Measurements from ENCODE around the gene NET1.

NET1 gene

DNA sequence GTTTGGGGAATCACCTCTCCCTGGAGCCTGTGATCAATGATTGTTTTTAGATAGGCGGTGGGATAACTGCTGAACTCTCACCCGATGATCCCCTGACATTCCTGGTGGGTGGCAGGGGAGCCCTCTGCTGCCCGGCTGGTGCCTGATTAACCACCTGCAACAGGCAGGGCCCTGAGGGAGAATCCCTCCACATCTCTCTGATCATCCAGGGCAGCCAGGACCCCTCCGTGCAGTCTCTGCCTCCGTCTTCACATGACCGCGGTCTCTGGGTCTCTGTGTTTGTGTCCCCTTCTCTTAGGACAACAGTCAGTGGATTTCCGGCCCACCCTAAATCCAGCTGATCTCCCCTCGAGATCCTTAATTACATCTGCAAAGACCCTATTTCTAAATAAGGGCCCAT, 69.7 kb downstream of the NET1 start:
- DNase-seq (ENCODE audit: low spot score) = no peak

DNA sequence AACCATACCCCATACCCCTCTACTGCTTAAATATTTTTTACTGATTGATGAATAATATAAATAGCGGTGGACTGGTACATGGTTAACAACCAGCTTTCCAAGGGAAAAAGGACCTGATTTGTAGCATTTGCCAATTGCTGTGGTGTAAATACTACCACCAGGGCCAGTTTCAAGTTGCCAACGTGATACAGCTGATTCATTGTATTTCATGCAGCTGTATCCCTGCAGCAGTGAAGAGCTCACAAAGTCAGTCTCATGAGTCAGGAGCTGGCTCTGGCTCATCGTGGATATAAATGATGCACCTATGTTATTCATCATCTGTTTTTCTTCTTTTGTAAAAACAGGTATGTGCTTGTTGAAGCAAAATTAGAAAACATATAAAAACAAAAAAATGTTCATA, 71.8 kb downstream of the NET1 start:
- DNase-seq (ENCODE audit: low spot score) = no peak

DNA sequence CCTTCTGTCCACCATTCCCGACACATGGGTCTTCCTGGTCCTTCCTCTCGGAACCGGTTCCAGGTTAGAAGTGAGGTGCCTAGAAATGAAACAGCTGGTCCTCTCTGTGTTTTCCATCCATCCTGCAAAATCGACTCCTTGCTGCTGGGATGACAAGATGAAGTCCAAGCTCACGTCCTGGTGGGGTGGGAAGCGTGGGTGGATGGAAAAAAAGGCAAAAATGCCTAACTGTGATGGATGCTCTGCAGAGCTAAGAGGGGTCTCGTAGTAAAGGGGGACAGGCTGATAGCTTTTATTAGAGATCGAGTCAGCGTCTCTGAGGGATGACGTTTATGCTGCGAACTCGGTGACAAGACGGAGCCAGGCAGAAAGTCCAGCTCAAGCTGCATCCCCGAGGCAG, 72.9 kb downstream of the NET1 start:
- no peak for DNase-seq (ENCODE audit: low spot score)

DNA sequence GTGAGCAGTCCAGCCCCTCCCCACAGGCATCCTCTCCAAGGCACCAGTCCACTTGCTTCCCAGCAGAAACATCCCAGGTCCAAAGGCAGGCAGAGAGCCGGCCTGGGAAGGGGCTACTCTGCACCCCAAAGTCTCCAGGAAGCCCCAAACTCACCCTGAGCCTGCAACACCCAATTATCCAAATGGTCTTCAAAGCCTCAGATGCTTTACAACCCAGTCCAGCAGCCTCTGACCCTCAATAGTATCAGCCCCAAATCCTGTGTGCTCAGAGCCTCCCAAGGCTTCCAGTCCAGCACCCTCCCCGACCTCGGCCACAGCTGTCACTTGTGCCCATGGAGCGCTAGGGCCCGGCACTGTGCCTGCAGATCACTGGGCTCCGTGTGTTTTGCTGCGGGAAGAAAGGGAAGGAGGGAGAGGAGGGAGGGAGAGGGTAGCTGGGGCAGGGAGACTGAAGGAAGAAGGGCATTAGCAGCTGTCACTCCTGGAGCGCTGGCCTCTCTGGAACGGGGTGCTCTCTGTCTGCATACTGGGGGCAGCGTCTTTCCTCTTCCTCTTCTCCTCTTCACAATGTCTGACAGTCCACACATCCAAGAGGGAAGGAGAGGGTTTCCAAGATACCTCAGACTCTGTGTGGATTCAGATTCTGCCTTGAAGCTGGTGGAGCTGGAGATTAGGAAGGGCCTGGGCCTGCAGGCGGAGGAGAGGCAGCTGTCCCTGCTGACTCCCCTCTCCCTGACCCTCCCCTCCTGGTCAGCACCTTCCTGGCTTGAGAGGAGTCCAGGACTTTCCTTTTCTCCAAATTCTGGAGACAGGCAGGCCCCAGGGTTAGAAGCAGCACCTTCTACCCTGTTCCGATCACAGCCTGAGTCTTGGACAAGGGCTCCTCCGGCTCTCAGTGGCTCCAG, 73.8 kb downstream of the NET1 start:
- no peak for DNase-seq (ENCODE audit: low spot score)

DNA sequence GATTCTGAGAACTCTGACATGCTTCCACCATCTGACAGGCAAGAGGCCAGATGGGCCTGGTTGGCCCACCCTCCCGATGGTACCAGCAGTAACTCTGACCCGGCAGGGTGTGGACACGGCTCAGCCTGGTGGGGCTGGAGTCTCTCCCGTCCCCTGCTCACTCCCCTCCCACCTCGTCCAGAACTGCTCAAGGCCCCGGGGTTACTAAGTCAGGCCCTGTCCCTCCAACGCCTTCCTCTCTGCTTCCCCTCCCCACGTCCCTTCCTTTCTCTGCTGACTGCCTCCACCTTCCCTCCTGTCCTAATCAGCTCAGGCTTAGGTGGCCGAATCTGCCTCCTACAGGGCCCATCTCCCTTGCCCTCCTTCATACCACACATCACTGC, 74.5 kb downstream of the NET1 start:
- no peak for DNase-seq (ENCODE audit: low spot score)

DNA sequence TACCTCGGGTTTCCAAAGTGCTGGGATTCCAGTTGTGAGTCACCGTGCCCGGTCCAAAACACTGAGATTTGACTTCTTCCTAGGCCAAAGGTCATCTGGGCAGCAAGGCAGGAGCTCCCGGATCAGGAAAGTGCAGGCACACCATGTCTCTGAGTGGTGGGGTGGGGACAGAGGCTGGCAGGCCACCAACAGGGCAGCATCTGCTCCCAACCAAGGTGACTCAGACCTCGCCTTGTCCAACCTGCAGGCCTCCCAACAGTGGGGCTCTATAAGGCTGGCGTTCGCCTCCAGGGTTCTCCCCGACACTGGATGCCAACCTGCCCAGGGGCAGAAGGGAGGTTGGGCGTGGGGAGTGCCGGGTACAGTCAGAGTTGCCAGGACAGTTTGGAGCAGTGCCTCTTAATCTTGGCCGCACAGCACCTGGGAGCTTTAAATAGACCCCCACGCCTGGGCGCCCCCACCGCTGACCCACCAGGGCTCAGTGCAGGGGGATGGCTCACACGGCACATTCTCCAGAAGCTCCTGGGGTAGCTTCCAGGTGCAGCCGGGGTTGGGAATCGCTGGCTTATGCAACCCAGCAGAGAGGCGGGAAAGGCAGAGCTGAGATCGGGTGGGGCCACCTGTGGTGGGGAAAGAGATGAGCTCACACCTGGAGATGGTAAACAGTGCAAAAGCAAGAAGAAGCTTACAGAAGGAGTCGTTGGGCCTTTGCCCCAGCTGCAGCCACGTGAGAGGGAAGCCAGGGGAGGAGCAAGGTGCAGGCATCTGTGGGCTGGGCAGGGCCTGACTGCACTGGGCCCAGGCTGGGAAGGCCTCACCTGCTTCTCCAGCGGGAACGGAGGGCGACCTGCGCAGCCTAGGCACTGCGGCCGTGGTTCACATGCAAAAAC, 76.2 kb downstream of the NET1 start:
- DNase-seq (ENCODE audit: low spot score) = no peak

DNA sequence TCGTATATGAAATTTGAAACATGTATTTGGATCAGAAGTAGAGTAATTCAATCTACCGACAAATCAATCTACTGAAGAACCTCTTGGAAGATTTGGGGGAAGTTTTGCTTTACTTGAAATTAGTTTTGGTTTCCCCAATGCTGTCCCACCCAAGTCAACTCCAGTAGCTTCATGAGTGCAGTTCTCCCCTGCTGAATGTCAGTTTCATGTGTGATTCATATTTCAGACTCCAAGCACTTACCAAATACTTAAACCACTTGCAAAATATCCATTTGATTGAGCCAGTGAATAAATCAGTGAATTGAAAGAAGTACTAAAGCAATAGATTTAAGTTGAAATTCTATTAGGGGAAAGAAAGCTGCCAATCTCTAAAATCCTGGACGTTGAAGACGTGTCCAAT, 77.7 kb downstream of the NET1 start:
- no peak for DNase-seq (ENCODE audit: low spot score)

DNA sequence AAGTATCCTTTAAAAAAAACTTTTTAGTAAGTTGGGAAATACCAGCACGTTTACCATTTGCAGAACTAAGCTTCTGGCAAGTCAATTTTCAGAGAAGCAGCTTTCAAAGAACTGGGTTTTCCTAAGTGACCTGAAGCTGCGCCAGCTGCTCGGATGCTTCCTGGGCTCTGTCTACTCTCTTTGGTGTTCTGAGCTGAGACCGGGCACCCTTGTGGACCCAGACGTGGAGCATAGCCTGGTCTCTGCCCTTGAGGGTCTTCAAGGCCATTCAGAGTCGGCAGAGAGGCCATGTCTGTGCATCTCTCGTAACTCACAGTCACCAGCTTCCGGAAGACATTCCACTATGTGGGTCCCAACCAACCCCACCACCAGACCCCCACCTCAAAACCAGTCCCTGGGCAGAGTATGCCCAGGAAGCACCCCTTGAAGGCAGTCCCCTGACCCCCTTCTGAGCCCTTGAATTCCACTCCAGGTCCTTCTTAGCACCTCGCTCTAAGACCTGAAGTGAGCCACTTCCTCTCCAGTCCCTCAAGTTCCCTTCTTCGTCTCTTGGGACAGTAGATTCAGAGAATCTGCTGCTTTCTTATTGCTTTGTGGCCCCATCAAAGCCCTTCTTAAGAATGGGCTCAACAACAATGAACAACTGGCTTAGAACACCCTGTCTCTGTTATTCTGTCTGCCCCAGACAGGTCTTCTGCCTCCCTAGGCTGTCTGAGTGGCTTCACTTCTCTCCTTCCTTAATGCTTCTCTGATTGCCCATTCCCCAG, 78.5 kb downstream of the NET1 start:
- no peak for DNase-seq (ENCODE audit: low spot score)

DNA sequence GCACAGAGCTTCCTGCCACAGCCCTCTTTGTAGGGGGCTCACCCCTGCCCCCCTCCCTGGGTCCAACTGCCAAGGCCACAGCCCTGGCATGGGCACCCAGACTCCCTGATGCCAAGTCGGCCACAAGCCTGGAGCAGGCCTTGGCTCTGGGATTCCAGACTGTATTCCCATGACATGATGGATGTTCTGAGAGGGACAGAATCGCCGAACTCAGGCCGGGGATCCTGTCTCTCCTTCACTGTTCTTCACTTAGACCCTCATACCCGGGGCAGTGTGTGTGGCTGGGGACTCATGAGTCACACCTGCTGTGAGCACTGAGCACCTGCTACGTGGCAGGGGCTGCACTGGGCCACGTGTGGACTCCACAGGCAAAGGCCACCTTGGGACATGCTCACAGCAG, 79.1 kb downstream of the NET1 start:
- DNase-seq (ENCODE audit: low spot score) = no peak

DNA sequence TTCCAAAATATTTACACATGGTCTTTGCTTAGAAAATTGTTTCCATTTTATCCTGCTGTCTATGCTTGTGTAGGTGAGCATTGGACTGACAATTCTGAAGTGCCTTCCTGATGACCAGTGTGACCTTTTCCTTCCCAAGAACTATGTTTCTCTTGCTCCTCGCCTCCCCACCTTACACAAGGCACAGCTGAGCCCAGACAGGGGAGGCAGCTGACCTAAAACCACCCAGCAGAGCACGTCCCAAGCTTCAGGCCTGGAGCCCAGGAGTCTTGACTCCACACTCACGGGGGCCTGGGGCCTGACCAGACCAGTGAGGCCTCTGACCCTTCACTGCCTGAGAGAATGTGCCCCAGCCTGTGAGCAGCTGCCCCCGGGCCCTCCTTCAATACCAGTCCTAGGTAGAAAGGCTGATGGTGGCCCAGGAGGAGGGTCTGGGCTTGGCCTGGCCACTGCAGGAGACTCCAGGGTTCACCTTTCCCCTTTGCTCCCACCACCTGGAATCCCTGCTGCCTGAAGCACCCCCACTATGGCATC, 80.0 kb downstream of the NET1 start:
- no peak for DNase-seq (ENCODE audit: low spot score)

DNA sequence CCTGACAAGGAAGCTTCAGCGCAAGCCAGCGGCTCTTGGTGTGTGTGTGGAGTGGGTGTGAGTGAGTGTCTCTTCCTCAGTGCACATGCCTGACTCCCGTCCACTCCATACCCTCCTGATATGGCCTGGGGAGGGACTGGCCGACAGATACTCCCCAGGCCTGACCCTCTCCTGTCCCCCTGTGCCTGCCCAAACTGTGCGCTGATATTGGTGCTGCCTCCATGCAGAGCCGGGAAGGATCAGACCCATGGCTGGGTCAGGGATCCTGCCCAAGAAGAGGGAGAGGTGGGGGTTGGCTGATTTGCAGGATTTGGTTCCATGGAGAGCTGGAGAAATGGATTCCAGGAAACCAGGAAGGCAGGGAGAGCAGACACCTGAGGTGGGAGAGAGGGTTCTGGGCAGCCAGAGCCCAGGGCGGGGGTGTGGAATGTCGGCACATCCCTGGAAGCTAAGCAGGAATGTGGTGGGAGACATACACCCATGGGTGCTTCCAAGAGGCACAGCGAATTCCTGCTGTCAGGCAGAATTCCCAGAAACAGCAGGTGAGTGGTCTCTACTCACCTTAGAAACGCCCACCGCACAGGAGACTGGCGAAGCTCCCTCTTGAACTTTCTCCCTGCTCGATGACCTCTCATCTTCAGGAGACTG, 80.7 kb downstream of the NET1 start:
- no peak for DNase-seq (ENCODE audit: low spot score)

DNA sequence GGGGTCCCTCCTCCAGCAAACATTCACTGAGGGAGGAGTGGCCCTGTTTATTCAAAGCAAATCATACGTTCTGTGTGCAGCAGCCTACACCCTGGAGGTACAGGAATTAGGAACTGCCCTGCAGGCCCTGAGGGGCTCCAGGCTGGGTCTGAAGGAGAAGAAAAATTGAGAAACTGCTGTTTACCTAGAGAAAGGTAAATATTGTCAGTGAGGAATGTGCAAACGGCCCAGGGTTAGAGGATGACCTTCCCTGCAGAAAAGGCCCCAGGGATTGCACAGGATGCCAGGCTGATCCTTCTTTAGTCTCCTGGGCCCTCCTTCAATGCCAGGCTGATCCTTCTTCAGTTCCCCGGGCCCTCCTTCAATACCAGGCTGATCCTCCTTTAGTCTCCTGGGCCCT, 81.3 kb downstream of the NET1 start:
- no peak for DNase-seq (ENCODE audit: low spot score)

DNA sequence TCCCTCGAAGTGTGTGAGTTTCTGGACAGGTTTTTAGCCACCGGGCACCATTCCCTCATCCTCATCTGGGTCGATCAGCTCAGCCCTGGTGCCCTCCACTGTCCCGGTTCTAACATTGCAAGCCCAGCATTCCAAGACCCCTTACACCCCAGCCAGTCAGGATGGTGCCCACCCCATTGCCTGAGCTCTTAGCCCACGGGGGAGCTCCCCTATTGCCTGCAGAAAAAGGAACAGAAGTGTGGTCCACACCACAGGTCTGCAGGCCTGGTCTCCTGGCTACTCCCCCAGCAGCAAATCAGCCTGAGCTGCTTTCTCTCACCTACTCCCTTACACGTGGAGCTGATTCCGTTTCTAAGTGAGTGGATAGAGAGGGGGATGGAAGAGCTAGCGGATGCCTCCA, 82.3 kb downstream of the NET1 start:
- no peak for DNase-seq (ENCODE audit: low spot score)

DNA sequence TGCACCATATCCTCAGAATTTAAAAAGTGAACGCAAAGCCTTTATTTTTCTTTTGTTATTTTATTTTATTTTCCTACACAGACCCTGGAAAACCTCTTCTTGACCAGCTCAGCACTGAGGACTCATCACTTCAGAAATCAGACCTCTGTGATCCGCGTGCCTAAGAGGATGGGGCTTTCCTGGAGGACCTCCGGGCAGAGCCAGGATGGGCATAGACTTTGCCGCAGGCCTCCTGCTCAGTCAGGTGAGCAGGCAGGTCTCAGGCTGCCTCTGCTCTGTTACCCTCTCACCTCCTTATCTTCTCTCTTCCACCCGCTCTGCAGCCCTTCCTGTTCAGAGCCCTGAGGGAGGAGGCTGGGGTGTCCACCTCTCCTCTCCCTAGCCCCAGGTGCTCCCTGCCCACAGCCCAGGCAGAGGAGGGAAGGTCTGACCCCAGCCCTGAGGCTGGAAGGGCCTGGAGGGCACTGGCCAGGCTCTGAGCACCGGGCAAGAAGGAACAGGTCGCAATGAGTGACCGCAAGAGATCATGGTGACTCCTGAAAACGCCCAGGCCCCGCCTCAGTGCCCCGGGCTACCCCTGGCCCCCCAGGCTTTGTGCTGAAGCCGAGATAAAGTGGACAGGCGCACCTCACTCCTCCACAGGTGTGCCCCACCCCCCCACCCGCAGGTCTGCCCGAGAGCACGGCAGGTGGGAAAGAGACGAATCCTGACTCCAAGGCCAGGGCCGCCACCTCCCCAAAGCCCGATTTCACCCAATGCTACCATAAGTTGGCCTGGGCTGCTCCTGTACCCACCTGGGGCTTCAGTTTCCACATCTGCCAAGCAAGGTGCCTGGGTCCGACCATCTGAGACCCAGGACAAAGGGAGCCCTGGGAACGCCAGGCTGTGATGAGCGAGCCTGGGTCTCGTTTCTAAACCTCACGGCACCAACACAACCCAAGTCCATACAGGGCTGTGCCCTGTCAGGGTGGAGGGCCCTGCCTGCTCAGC, 84.2 kb downstream of the NET1 start:
- DNase-seq (ENCODE audit: low spot score) = no peak

DNA sequence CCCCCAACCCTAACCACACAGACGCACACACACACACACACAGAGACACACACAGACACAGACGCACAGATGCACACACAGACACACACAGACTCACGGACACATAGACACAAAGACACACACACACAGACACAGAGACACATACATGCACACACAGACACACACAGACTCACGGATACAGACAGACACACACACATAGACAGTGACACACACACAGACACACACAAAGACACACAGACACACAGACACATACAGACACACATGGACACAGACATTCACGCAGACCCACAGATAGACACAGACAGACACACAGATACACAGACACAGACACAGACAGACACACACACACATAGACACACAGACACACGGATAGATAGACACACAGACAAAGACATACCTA, 84.9 kb downstream of the NET1 start:
- DNase-seq (ENCODE audit: low spot score) = no peak

DNA sequence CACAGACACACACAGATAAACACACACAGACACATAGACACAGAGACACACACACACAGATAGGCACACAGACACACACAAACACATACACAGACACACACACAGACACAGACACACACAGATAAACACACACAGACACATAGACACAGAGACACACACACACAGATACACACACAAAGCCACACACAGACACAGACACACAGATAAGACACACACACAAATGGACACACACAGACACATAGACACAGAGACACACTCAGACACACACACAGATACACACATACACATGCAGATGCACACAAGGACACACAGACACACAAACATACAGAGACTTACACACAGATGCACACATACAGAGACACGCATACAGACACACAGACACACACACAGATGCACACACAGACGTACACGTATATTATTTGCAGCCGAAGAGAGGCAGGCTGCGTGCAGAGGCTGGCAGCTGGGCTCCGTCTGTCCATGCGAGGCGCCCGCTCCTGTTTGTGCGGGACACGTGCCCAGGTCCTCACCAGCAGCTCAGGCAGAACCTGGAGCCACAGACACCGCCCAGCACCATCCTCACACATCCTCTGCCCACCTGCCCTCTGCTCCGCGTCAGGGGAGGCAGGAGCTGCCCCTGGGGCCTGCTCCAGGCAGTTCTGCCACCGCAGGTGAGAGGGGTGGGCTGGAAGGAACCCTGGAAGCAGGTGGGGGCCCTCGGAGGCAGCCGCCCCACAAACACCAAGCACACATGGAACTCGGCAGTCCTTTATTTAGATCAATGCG, 85.8 kb downstream of the NET1 start:
- DNase-seq (ENCODE audit: low spot score) = no peak

DNA sequence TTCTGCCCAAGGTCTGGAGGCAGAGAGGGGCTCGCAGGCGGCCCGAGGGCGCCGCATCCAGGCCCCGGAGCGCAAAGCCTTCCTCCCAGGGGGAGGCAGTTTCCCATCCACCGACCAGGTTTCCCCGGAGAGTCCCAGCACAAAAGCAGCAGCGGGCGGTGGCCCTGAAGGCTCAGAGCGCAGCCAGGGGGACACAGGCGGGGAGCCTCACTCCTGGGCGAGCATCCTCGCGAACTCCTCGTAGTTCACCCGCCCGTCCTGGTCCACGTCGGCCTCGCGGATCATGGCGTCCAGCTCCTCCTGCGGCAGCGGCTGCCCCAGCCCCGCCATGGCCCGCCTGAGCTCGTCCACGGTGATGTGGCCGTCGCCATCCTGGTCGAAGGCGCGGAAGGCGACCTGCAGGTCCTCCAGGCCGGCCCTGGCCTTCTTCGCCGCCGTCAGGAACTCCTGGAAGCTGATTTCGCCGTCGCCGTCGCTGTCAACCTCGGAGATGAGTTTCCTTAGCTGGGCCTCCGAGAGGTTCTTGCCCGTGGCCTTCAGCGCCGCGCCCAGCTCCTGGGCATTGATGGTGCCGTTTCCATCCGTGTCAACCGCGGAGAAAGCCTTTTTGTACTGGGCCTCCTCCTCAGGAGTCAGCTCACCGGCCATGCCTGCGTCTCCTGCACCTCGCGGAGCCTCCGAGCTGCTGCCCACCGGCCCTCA, 86.6 kb downstream of the NET1 start:
- no peak for DNase-seq (ENCODE audit: low spot score)

DNA sequence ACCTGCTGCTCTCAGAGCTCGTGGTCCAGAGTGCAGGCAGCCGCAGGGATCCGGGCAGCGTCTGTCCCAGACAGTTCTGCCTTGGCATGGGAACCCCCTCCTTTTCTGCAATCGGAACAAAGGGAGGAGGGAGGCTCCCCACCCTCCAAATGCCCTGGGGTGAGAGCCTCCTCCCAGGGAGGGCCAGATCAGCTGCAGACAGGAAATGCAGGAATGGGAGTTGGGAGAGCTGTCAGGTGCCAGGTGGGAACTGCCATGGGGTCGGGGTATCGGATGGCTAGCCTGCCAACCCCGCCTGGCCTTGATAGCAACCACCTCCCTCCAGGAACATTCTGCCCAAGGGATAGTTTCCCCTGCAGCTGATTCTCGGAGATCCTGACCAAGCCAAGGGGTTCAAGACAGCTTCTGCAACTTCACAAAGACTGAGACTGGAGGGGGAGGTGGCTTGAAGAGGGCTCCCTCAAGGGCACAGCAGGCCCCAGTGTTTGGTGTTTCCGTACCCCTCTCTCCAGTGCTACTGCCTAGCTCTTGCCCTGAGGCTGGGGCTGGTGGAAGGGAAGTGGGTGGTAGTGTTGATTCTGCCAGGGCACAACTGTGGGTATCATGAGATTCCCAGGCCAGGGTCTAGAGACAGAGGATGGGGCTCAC, 87.3 kb downstream of the NET1 start, which contains the start of gene CALML5:
TSS of gene CALML5 (minus strand) at position 78 of the 648 bp plus-strand sequence. CDS start 132 bp downstream, outside the sequence.
- no peak for DNase-seq (ENCODE audit: low spot score)

All from hepatic stellate cell (primary cell).